ENCODE results near the gene SPATS2. TPM values are rescaled to one million over a fixed set of nuclear protein-coding genes. Genes with fewer than 3 reads are reported as not detected.
"Not testable (repeated sequence)": the region's sequence is repeated elsewhere in the genome, so short reads cannot be mapped to it uniquely, and the experiment has no call there.

SPATS2 gene
- total and polyA plus RNA-seq, 2 donors from 2014 or later, result 10.0 to 23.7 TPM

DNA sequence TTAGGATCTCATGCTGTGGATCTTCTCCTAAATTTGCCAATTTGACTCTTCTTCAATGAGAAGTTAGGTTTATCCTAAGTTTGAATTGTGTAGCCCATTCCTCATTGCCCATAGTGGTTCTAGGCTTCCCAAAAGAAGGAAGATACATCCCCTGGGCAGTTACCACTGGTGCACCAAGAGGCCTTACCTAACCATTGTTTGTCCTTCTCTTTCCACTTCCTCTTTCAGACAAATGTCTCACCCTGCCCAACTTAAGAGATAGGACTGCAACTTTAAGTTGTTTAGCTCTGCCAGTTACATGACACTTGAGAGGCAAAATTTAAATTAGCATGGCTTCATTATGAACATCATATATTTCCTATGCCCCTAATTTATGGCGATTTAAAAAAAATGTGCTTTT is 162.2 kb downstream of the SPATS2 start:
- no peak for DNase-seq
- Histone ChIP-seq H3K36me3 (ENCODE audit: control insufficient read depth in 2 of 3, insufficient read depth in 3 of 3, low read length in 3 of 3) (peaks cover 0 to 10% (median 0%) of the 10 kb centered on the region in 3 donors), H3K4me1 (ENCODE audit: control insufficient read depth in 2 of 3, insufficient read depth in 2 of 3, low read depth in 1 of 3, low read length in 3 of 3) (no peaks in the 10 kb centered on the region), H3K27ac (ENCODE audit: low read depth in 2 of 2, low read length in 2 of 2) (no peak overlapping the region), H3K9me3 (ENCODE audit: control insufficient read depth in 2 of 3, insufficient read depth in 1 of 3, low read length in 3 of 3) (no peaks in the 10 kb centered on the region), H3K4me3 (ENCODE audit: low read length in 3 of 3) (no peak overlapping the region), H3K9ac (ENCODE audit: low read length in 3 of 3) (no peak overlapping the region), H3K27me3 (ENCODE audit: control insufficient read depth, insufficient read depth, low read length) (no peaks in the 10 kb centered on the region)
- FAIRE-seq, result no peak
- intact Hi-C loops (cut with DNase I), result no loop called here
- TF ChIP-seq, protein P1, sequence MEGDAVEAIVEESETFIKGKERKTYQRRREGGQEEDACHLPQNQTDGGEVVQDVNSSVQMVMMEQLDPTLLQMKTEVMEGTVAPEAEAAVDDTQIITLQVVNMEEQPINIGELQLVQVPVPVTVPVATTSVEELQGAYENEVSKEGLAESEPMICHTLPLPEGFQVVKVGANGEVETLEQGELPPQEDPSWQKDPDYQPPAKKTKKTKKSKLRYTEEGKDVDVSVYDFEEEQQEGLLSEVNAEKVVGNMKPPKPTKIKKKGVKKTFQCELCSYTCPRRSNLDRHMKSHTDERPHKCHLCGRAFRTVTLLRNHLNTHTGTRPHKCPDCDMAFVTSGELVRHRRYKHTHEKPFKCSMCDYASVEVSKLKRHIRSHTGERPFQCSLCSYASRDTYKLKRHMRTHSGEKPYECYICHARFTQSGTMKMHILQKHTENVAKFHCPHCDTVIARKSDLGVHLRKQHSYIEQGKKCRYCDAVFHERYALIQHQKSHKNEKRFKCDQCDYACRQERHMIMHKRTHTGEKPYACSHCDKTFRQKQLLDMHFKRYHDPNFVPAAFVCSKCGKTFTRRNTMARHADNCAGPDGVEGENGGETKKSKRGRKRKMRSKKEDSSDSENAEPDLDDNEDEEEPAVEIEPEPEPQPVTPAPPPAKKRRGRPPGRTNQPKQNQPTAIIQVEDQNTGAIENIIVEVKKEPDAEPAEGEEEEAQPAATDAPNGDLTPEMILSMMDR (IDR thresholded peaks at IDR 0.05; ENCODE audit: borderline replicate concordance, extremely low read depth, insufficient read depth), result no peak

DNA sequence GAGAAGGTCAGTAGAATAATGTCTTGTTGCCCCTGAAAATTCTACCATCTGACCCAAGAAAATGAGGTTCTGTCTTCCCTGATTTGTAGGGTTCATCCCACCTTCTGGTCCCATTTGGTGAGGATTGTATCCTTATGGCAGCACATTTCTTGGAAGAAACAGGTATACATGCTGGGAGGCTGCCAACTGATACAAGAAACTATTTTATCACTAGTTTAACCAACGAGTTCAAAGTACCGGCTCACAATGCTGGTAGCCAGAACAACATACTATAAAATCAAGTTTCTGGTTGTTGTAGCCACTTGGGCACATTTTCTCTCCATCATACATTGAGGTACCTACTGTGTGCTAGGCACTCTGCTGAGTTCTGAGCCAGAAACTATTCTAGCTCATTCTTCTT is 164.5 kb downstream of the SPATS2 start:
- no peaks in the 10 kb centered on the region for H3K36me3 ChIP-seq (ENCODE audit: control insufficient read depth in 2 of 3, insufficient read depth in 3 of 3, low read length in 3 of 3)
- DNase-seq (no peak), FAIRE-seq (no peak)
- no peak overlapping the region for H3K9ac ChIP-seq (ENCODE audit: low read length in 3 of 3)
- TF ChIP-seq, protein P1 (IDR thresholded peaks at IDR 0.05; ENCODE audit: borderline replicate concordance, extremely low read depth, insufficient read depth), result no peak
- no peak overlapping the region for H3K27ac ChIP-seq (ENCODE audit: low read depth in 2 of 2, low read length in 2 of 2)
- intact Hi-C loops (cut with DNase I), result no loop called here
- no peaks in the 10 kb centered on the region for H3K27me3 ChIP-seq (ENCODE audit: control insufficient read depth, insufficient read depth, low read length)
- no peak overlapping the region for H3K4me3 ChIP-seq (ENCODE audit: low read length in 3 of 3)
- no peaks in the 10 kb centered on the region for H3K9me3 ChIP-seq (ENCODE audit: control insufficient read depth in 2 of 3, insufficient read depth in 1 of 3, low read length in 3 of 3)
- peaks cover 0 to 5% (median 0%) of the 10 kb centered on the region in 3 donors for H3K4me1 ChIP-seq (ENCODE audit: control insufficient read depth in 2 of 3, insufficient read depth in 2 of 3, low read depth in 1 of 3, low read length in 3 of 3)

DNA sequence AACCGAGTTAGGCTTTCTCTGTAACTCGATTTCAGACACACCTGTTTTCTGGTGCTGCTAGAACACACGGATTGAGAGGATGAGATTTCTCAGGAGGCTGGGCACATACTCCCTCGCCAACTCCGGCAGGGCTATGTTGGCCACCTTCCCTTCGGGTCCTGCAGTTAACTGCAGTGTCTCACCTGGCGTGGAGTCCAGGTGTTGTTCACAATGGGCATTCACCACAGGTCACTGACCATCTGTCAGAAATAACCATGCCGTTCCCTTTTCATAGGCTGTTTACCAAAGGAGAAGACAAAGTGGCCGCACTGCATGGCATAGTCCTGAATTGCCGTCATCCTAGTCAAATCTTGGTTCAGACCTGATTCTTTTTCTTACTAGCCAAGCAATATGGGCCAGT is 166.1 kb downstream of the SPATS2 start:
- H3K4me3 ChIP-seq (ENCODE audit: low read length in 3 of 3), result no peak overlapping the region
- H3K36me3 ChIP-seq (ENCODE audit: control insufficient read depth in 2 of 3, insufficient read depth in 3 of 3, low read length in 3 of 3), result no peaks in the 10 kb centered on the region
- intact Hi-C loops (cut with DNase I), result no loop called here
- DNase-seq (no peak), FAIRE-seq (no peak)
- peaks cover 0 to 14% (median 0%) of the 10 kb centered on the region in 3 donors for H3K4me1 ChIP-seq (ENCODE audit: control insufficient read depth in 2 of 3, insufficient read depth in 2 of 3, low read depth in 1 of 3, low read length in 3 of 3)
- TF ChIP-seq, protein P1 (IDR thresholded peaks at IDR 0.05; ENCODE audit: borderline replicate concordance, extremely low read depth, insufficient read depth), result no peak
- peaks cover 5% of the 10 kb centered on the region for H3K27me3 ChIP-seq (ENCODE audit: control insufficient read depth, insufficient read depth, low read length)
- no peaks in the 10 kb centered on the region for H3K9me3 ChIP-seq (ENCODE audit: control insufficient read depth in 2 of 3, insufficient read depth in 1 of 3, low read length in 3 of 3)
- no peak overlapping the region for H3K9ac ChIP-seq (ENCODE audit: low read length in 3 of 3)
- H3K27ac ChIP-seq (ENCODE audit: low read depth in 2 of 2, low read length in 2 of 2), result no peak overlapping the region

DNA sequence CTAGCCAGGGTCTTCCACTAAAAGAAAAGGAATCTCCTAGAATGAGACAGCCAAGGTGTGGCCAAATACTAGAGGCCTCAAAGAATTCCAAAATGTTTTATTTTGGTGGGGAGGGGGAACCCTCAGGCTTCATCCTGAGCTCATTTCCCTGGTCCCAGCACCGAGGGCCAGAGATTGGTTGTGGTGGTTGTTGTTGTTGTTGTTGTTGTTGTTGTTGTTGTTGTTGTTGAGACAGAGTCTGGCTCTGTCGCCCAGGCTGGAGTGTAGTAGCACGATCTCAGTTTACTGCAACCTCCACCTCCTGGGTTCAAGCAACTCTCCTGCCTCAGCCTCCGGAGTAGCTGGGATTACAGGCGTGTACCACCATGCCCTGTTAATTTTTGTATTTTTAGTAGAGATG is 166.9 kb downstream of the SPATS2 start:
- H3K4me3 ChIP-seq (ENCODE audit: low read length in 3 of 3); H3K9ac ChIP-seq (ENCODE audit: low read length in 3 of 3); FAIRE-seq; H3K27me3 ChIP-seq (ENCODE audit: control insufficient read depth, insufficient read depth, low read length); DNase-seq; H3K27ac ChIP-seq (ENCODE audit: low read depth in 2 of 2, low read length in 2 of 2); H3K9me3 ChIP-seq (ENCODE audit: control insufficient read depth in 2 of 3, insufficient read depth in 1 of 3, low read length in 3 of 3); H3K36me3 ChIP-seq (ENCODE audit: control insufficient read depth in 2 of 3, insufficient read depth in 3 of 3, low read length in 3 of 3); intact Hi-C loops (cut with DNase I): not testable (repeated sequence)
- H3K4me1 ChIP-seq (ENCODE audit: control insufficient read depth in 2 of 3, insufficient read depth in 2 of 3, low read depth in 1 of 3, low read length in 3 of 3), result peaks cover 0 to 15% (median 0%) of the 10 kb centered on the region in 3 donors

Measured in kidney (tissue), 14 donors.